Fibroblast of skin of scalp (primary cell): ENCODE results near the gene SDF2. TPM values are rescaled to one million over a fixed set of nuclear protein-coding genes. Genes with fewer than 3 reads are reported as not detected.

Experiments used
- DNase-seq: peaks from one replicate; pipeline ENCODE4 v3.0.0-alpha.2; 2013
- polyA plus RNA-seq, 2 experiments: library from polyadenylated mRNA; unstranded; fragments of 120-200 nt; gene quantifications; one replicate each; pipeline ENCODE4 v1.2.1, GENCODE V29; 2013; ENCODE audit not compliant: insufficient read length in 2 of 2

SDF2 gene
- polyA plus RNA-seq (2013, experiment 1 of 2; ENCODE audit: insufficient read length), result 47.5 TPM
- 53.4 TPM for polyA plus RNA-seq (2013, experiment 2 of 2; ENCODE audit: insufficient read length)

- DNase-seq, result peak; percentile 85
These were observed at the start of gene SDF2, which contains the start of gene SUPT6H for GRCh38 chr17:28661635-28662526. Gene SDF2 (minus strand): TSS chr17:28661906. CDS start chr17:28661876, 30 bp downstream. Gene SUPT6H (plus strand): TSS chr17:28662205. CDS start chr17:28673402, 11,197 bp downstream.

- DNase-seq, result peak; percentile 93
These were observed 49.4 kb upstream of the SDF2 start for GRCh38 chr17:28710861-28711722.

- DNase-seq, result no peak
These were observed 45.6 kb upstream of the SDF2 start for GRCh38 chr17:28707339-28707720.

- no peak for DNase-seq
These were observed 45.0 kb upstream of the SDF2 start for GRCh38 chr17:28706471-28707338.

- DNase-seq, result no peak
These were observed 44.1 kb upstream of the SDF2 start for GRCh38 chr17:28705728-28706334.

GRCh38 chr17:28705074-28705659, 43.5 kb upstream of the SDF2 start:
- DNase-seq, result no peak

GRCh38 chr17:28704219-28704858, 42.6 kb upstream of the SDF2 start:
- DNase-seq, result no peak

GRCh38 chr17:28703552-28704218, 42.0 kb upstream of the SDF2 start:
- no peak for DNase-seq

GRCh38 chr17:28702752-28703150, 41.0 kb upstream of the SDF2 start:
- no peak for DNase-seq

- DNase-seq, result no peak
These were observed 40.5 kb upstream of the SDF2 start for GRCh38 chr17:28702026-28702751.

GRCh38 chr17:28700830-28701492, 39.3 kb upstream of the SDF2 start:
- no peak for DNase-seq

- no peak for DNase-seq
These were observed 38.6 kb upstream of the SDF2 start for GRCh38 chr17:28700278-28700677.

- DNase-seq, result no peak
These were observed 36.7 kb upstream of the SDF2 start for GRCh38 chr17:28698253-28698941.

- DNase-seq, result no peak
These were observed 32.2 kb upstream of the SDF2 start for GRCh38 chr17:28693869-28694268.

- DNase-seq, result no peak
These were observed 27.3 kb upstream of the SDF2 start for GRCh38 chr17:28689011-28689410.

GRCh38 chr17:28688481-28688880, 26.8 kb upstream of the SDF2 start:
- DNase-seq, result no peak

- no peak for DNase-seq
These were observed 24.6 kb upstream of the SDF2 start for GRCh38 chr17:28686296-28686695.

GRCh38 chr17:28685366-28685765, 23.7 kb upstream of the SDF2 start:
- no peak for DNase-seq
